ENCODE measurements around the gene CDH2. TPM values are rescaled to one million over a fixed set of nuclear protein-coding genes. Genes with fewer than 3 reads are reported as not detected.

The CDH2 gene
- total and polyA plus RNA-seq, 4 donors, result 0.14 to 5.0 (median 0.87) TPM

DNA sequence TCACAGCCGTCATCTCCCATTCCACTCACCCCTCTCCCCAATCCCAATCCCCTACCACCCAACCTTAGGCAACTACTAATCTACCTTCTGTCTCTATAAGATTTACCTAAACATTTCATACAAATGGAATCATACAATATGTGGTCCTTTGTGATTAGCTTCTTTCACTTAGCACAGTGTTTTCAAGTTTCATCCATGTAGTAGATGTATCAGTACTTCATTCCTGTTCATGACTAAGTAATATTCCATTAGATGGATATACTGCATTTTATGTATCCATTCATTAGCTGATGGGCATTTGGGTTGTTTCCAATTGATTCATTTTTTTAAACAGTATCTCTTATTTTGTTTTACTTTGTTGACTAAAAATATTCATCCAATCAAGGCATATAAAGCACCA, 109.6 kb downstream of the CDH2 start:
- WGBS, 2 donors, result 88 to 96% methylated on average over 1 of the region's 1 CpG
- DNase-seq (no peak), ATAC-seq (ENCODE audit: insufficient read depth, low FRiP score) (no peak)
- H3K27me3 ChIP-seq (ENCODE audit: control insufficient read depth in 3 of 3, insufficient read depth in 3 of 3, low read length in 2 of 3), result no peaks in the 10 kb centered on the region
- no peak overlapping the region for H3K4me3 ChIP-seq
- peaks cover 0 to 25% (median 4%) of the 10 kb centered on the region in 5 donors for H3K4me1 ChIP-seq (ENCODE audit: control insufficient read depth in 5 of 5, insufficient read depth in 5 of 5, low read length in 5 of 5)
- H3K27ac ChIP-seq (ENCODE audit: low read depth in 1 of 2, low read length in 1 of 2), result no peak overlapping the region
- TF ChIP-seq CTCF (IDR thresholded peaks at IDR 0.05; ENCODE audit: control extremely low read depth, extremely low read depth), result no peak
- no peak overlapping the region for H3K9ac ChIP-seq (ENCODE audit: insufficient read depth in 1 of 2, low read length in 2 of 2)
- H3K9me3 ChIP-seq (ENCODE audit: control insufficient read depth in 4 of 4, insufficient read depth in 3 of 4, low read length in 3 of 4), result no peaks in the 10 kb centered on the region
- no peaks in the 10 kb centered on the region for H3K36me3 ChIP-seq (ENCODE audit: control insufficient read depth in 4 of 4, insufficient read depth in 4 of 4, low read length in 4 of 4)

DNA sequence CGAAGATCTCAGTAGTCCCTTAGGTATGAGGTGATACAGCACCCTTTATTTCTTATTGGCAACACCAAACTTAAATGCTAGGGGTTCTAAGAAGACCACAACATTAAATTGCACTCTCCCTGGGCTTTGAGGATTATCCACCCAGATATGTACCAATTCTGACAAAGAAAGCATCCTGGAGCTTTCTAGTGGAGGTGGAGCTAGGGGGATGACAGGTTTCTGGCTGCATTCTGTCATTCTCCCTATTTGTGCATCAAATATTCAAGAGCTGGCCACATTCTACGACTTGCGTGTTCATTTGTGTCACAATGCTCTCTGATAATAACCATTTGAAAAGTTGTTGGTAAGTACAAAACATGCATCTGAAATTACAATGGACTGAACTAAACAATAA, 111.1 kb downstream of the CDH2 start:
- no peak for ATAC-seq (ENCODE audit: insufficient read depth, low FRiP score)
- WGBS, 2 donors, result 84 to 93% methylated on average over 3 of the region's 3 CpGs
- Histone ChIP-seq H3K9ac (ENCODE audit: insufficient read depth in 1 of 2, low read length in 2 of 2) (no peak overlapping the region), H3K4me1 (ENCODE audit: control insufficient read depth in 5 of 5, insufficient read depth in 5 of 5, low read length in 5 of 5) (peaks cover 0 to 16% (median 4%) of the 10 kb centered on the region in 5 donors), H3K4me3 (no peak overlapping the region), H3K36me3 (ENCODE audit: control insufficient read depth in 4 of 4, insufficient read depth in 4 of 4, low read length in 4 of 4) (no peaks in the 10 kb centered on the region), H3K27me3 (ENCODE audit: control insufficient read depth in 3 of 3, insufficient read depth in 3 of 3, low read length in 2 of 3) (no peaks in the 10 kb centered on the region), H3K27ac (ENCODE audit: low read depth in 1 of 2, low read length in 1 of 2) (peak overlapping the region in 1 of 2 donors; percentile 81), H3K9me3 (ENCODE audit: control insufficient read depth in 4 of 4, insufficient read depth in 3 of 4, low read length in 3 of 4) (no peaks in the 10 kb centered on the region)
- DNase-seq, result no peak
- no peak for TF ChIP-seq CTCF (IDR thresholded peaks at IDR 0.05; ENCODE audit: control extremely low read depth, extremely low read depth)

DNA sequence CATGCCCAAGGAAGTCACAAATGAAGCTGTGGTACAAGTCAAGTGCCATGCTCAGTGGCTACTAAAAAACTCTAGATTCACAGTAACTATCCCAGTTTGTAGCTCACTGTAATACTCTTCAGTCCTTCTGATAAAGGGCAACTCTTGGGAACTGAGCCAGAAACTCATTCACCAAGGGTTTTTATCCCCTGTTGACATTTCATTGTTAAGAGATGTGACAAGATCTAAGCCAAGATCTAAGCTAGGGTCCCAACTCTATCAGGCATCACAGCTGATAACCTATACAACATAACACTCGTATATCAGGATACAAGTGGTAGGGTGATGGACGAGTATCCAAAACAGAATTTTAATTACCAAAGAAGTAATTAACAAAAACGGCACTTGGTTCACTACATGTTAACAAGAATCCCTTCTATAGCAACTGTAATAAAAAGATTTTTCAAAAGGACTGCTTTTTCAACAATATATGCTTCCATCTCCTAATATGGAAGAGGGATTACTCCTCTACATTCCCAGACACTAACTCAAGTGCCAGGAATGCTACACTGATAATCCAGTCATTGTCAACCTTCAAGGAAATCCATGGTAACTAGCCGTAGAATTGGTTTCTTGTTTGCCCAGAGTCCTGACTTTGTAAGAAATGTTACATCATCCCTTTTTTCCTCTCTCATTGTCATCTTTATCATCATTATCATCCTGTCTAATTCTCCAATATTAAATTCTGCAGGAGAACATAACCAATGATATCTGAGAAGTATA, 111.7 kb downstream of the CDH2 start:
- Histone ChIP-seq H3K4me1 (ENCODE audit: control insufficient read depth in 5 of 5, insufficient read depth in 5 of 5, low read length in 5 of 5) (peaks cover 0 to 15% (median 4%) of the 10 kb centered on the region in 5 donors), H3K27ac (ENCODE audit: low read depth in 1 of 2, low read length in 1 of 2) (peak overlapping the region in 1 of 2 donors; percentile 81), H3K9ac (ENCODE audit: insufficient read depth in 1 of 2, low read length in 2 of 2) (no peak overlapping the region), H3K9me3 (ENCODE audit: control insufficient read depth in 4 of 4, insufficient read depth in 3 of 4, low read length in 3 of 4) (no peaks in the 10 kb centered on the region), H3K4me3 (no peak overlapping the region), H3K27me3 (ENCODE audit: control insufficient read depth in 3 of 3, insufficient read depth in 3 of 3, low read length in 2 of 3) (no peaks in the 10 kb centered on the region), H3K36me3 (ENCODE audit: control insufficient read depth in 4 of 4, insufficient read depth in 4 of 4, low read length in 4 of 4) (no peaks in the 10 kb centered on the region)
- ATAC-seq (ENCODE audit: insufficient read depth, low FRiP score) (no peak), DNase-seq (no peak)
- WGBS, 2 donors, result 57 to 73% methylated on average over 4 of the region's 4 CpGs
- no peak for TF ChIP-seq CTCF (IDR thresholded peaks at IDR 0.05; ENCODE audit: control extremely low read depth, extremely low read depth)
